ENCODE measurements around the gene PNMT.
"Not testable (repeated sequence)": the region's sequence is repeated elsewhere in the genome, so short reads cannot be mapped to it uniquely, and the experiment has no call there.

DNA sequence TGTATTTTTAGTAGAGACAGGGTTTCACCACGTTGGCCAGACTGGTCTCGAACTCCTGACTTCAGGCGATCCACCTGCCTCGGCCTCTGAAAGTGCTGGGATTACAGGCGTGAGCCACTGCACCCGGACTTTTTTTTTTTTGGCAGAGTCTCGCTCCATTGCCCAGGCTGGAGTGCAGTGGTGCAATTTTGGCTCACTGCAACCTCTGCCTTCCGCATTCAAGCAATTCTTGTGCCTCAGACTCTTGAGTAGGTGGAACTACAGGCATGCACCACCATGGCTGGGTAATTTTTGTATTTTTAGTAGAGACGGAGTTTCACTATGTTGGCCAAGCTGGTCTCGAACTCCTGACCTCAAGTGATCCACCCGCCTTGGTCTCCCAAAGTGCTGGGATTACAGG is 42.8 kb downstream of the PNMT start:
- TF ChIP-seq, protein P1, sequence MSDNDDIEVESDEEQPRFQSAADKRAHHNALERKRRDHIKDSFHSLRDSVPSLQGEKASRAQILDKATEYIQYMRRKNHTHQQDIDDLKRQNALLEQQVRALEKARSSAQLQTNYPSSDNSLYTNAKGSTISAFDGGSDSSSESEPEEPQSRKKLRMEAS (IDR thresholded peaks at IDR 0.05; ENCODE audit: low read depth) = not testable (repeated sequence)
- not testable (repeated sequence) for TF ChIP-seq TAF1 (IDR thresholded peaks at IDR 0.05; ENCODE audit: borderline replicate concordance, low read depth, low read length); EP300 (IDR thresholded peaks at IDR 0.05; ENCODE audit: borderline replicate concordance in 1 of 2, low read depth in 1 of 2, low read length in 1 of 2); YY1 (IDR thresholded peaks at IDR 0.05; ENCODE audit: low read depth); SMC3 (IDR thresholded peaks at IDR 0.05; ENCODE audit: low read depth, low read length); CHD2 (IDR thresholded peaks at IDR 0.05; ENCODE audit: low read length, partially characterized antibody)
- TF ChIP-seq, protein P2, sequence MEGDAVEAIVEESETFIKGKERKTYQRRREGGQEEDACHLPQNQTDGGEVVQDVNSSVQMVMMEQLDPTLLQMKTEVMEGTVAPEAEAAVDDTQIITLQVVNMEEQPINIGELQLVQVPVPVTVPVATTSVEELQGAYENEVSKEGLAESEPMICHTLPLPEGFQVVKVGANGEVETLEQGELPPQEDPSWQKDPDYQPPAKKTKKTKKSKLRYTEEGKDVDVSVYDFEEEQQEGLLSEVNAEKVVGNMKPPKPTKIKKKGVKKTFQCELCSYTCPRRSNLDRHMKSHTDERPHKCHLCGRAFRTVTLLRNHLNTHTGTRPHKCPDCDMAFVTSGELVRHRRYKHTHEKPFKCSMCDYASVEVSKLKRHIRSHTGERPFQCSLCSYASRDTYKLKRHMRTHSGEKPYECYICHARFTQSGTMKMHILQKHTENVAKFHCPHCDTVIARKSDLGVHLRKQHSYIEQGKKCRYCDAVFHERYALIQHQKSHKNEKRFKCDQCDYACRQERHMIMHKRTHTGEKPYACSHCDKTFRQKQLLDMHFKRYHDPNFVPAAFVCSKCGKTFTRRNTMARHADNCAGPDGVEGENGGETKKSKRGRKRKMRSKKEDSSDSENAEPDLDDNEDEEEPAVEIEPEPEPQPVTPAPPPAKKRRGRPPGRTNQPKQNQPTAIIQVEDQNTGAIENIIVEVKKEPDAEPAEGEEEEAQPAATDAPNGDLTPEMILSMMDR (IDR thresholded peaks at IDR 0.05) = not testable (repeated sequence)
- TF ChIP-seq, protein P3, sequence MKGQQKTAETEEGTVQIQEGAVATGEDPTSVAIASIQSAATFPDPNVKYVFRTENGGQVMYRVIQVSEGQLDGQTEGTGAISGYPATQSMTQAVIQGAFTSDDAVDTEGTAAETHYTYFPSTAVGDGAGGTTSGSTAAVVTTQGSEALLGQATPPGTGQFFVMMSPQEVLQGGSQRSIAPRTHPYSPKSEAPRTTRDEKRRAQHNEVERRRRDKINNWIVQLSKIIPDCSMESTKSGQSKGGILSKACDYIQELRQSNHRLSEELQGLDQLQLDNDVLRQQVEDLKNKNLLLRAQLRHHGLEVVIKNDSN (IDR thresholded peaks at IDR 0.05; ENCODE audit: borderline replicate concordance, low read depth) = not testable (repeated sequence)
- TF ChIP-seq, protein P4, sequence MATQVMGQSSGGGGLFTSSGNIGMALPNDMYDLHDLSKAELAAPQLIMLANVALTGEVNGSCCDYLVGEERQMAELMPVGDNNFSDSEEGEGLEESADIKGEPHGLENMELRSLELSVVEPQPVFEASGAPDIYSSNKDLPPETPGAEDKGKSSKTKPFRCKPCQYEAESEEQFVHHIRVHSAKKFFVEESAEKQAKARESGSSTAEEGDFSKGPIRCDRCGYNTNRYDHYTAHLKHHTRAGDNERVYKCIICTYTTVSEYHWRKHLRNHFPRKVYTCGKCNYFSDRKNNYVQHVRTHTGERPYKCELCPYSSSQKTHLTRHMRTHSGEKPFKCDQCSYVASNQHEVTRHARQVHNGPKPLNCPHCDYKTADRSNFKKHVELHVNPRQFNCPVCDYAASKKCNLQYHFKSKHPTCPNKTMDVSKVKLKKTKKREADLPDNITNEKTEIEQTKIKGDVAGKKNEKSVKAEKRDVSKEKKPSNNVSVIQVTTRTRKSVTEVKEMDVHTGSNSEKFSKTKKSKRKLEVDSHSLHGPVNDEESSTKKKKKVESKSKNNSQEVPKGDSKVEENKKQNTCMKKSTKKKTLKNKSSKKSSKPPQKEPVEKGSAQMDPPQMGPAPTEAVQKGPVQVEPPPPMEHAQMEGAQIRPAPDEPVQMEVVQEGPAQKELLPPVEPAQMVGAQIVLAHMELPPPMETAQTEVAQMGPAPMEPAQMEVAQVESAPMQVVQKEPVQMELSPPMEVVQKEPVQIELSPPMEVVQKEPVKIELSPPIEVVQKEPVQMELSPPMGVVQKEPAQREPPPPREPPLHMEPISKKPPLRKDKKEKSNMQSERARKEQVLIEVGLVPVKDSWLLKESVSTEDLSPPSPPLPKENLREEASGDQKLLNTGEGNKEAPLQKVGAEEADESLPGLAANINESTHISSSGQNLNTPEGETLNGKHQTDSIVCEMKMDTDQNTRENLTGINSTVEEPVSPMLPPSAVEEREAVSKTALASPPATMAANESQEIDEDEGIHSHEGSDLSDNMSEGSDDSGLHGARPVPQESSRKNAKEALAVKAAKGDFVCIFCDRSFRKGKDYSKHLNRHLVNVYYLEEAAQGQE (IDR thresholded peaks at IDR 0.05; ENCODE audit: low read depth, low read length) = not testable (repeated sequence)
- TF ChIP-seq, protein P5, sequence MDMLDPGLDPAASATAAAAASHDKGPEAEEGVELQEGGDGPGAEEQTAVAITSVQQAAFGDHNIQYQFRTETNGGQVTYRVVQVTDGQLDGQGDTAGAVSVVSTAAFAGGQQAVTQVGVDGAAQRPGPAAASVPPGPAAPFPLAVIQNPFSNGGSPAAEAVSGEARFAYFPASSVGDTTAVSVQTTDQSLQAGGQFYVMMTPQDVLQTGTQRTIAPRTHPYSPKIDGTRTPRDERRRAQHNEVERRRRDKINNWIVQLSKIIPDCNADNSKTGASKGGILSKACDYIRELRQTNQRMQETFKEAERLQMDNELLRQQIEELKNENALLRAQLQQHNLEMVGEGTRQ (IDR thresholded peaks at IDR 0.05; ENCODE audit: borderline replicate concordance, low read depth, low read length) = not testable (repeated sequence)
